GM12873 (cell line): ENCODE measurements around the gene SHLD1.

ENCODE experiments used
- CTCF ChIP-seq: IDR thresholded peaks from 2 replicates; pipeline ENCODE4 v1.5.1; 2012; ENCODE audit warnings: low read depth, mild to moderate bottlenecking, moderate library complexity, low read length, control low read depth; ENCODE audit not compliant: insufficient read depth; ENCODE audit errors: missing control alignments

Gene SHLD1

GRCh38 chr20:5855939-5856338, 105.7 kb downstream of the SHLD1 start:
- TF ChIP-seq CTCF, result no peak

GRCh38 chr20:5859608-5860007, 109.4 kb downstream of the SHLD1 start:
- TF ChIP-seq CTCF, result no peak

GRCh38 chr20:5862703-5863039, 112.5 kb downstream of the SHLD1 start:
- TF ChIP-seq CTCF, result no peak

- no peak for TF ChIP-seq CTCF
Observed at GRCh38 chr20:5863040-5863833, 113.0 kb downstream of the SHLD1 start.

- no peak for TF ChIP-seq CTCF
Observed at GRCh38 chr20:5864428-5864827, 114.2 kb downstream of the SHLD1 start.

- no peak for TF ChIP-seq CTCF
Observed at GRCh38 chr20:5864873-5865587, 114.8 kb downstream of the SHLD1 start.

GRCh38 chr20:5865604-5866003, 115.4 kb downstream of the SHLD1 start:
- no peak for TF ChIP-seq CTCF
